Psoas muscle (tissue), 8 donors: ENCODE results near the gene CEP70. TPM values are rescaled to one million over a fixed set of nuclear protein-coding genes. Genes with fewer than 3 reads are reported as not detected.
A peak's percentile ranks its signal among the peaks of the same experiment; 100 is the strongest.
"Not testable (repeated sequence)": the region's sequence is repeated elsewhere in the genome, so short reads cannot be mapped to it uniquely, and the experiment has no call there.

Experiments used
- ATAC-seq, 4 donors: fragments of 200-7000 bp; cut with Tn5 transposase; one replicate each; pipeline ENCODE4 v1.9.1; 2020; ENCODE audit warnings: moderate library complexity in 3 of 4, mild to moderate bottlenecking in 2 of 4
- DNase-seq, 2 donors: peaks; one replicate each; pipeline ENCODE4 v3.0.0-alpha.2; 2020
- H3K27ac ChIP-seq: fragments of 200-600 bp; one replicate; pipeline ENCODE4 v1.8.0; 2022
- H3K27me3 ChIP-seq, 3 donors: fragments of 200-600 bp in 1 of 3; one replicate each; pipeline versions ENCODE4 v1.6.1 to v1.8.0; 2013 to 2022; ENCODE audit warnings: low read length in 2 of 3, mild to moderate bottlenecking in 2 of 3, moderate library complexity in 1 of 3; ENCODE audit not compliant: insufficient read depth in 3 of 3
- H3K36me3 ChIP-seq, 2 donors: fragments of 200-600 bp in 1 of 2; one replicate each; pipeline versions ENCODE4 v1.6.1 to v1.8.0; 2013 to 2022; ENCODE audit warnings: low read depth in 1 of 2, mild to moderate bottlenecking in 1 of 2, moderate library complexity in 1 of 2; ENCODE audit not compliant: insufficient read depth in 1 of 2
- H3K4me1 ChIP-seq: fragments of 200-600 bp; one replicate; pipeline ENCODE4 v1.8.0; 2022
- H3K4me3 ChIP-seq: fragments of 200-600 bp; one replicate; pipeline ENCODE4 v1.8.0; 2022; ENCODE audit warnings: mild to moderate bottlenecking
- H3K9me3 ChIP-seq: fragments of 200-600 bp; one replicate; pipeline ENCODE4 v1.8.0; 2022
- WGBS, 3 donors: extraction: QIAGEN DNeasy Blood & Tissue Kit; methylation state at CpG; one replicate each; pipeline versions ENCODE4 v1.1.6 to v1.1.7; 2013; 5-methylcytosine and 5-hydroxymethylcytosine counted together
- intact Hi-C, 2 donors: fragments of 100-400 bp; cut with DNase I; formaldehyde crosslinking; loops; one replicate each; pipeline versions ENCODE4 v1.11.0 to v1.14.2; 2022
- polyA plus RNA-seq, 3 donors: library from polyadenylated mRNA; stranded (reverse); fragments of 200-250 nt; gene quantifications; one replicate each; pipeline ENCODE4 v1.2.3, GENCODE V29; 2013
- total RNA-seq, 4 donors: library from RNA; stranded (reverse); fragmentation: NEBNext Ultra II Directional in 2 of 4; extraction: Animal tissue kit (Norgen Biotek cat#: 25700) in 2 of 4; gene quantifications; one replicate each; pipeline versions ENCODE4 v1.2.1 to v1.2.4, GENCODE V29; 2021 to 2023
- TF ChIP-seq, protein P1 (sequence below): fragments of 200-600 bp; IDR thresholded peaks from one replicate; pipeline ENCODE4 v1.8.0; 2022; ENCODE audit warnings: antibody characterized with exemption
- donor health status: healthy with polysubstance abuse.
- donor health status: DM: no; HTN: no; CAD: no; lungs with moderate emphysema.
- donor health status: Bipolar disorder and iron deficiency.
- donor health status: healthy.
- donor health status: DM: yes; HTN: yes; CAD: no.
- donor health status: DM: no; HTN: no; CAD: no.
- donor health status: DM: no; HTN: no; CAD: no.
- donor health status: DM: yes; HTN: yes; CAD: no.

CEP70 gene
- total and polyA plus RNA-seq, 7 donors: 4.1 to 30.4 (median 21.4) TPM

- intact Hi-C loops: no loop called here
- H3K4me1 ChIP-seq: peaks cover 31% of the 10 kb centered on the region
- H3K27ac ChIP-seq: peak overlapping the region; percentile 79
- peaks cover 0 to 3% of the 10 kb centered on the region in 2 donors for H3K36me3 ChIP-seq
- no peak overlapping the region for H3K4me3 ChIP-seq
- no peak for ATAC-seq
- no peak for DNase-seq
- H3K9me3 ChIP-seq: no peaks in the 10 kb centered on the region
- no peaks in the 10 kb centered on the region for H3K27me3 ChIP-seq
- TF ChIP-seq, protein P1, sequence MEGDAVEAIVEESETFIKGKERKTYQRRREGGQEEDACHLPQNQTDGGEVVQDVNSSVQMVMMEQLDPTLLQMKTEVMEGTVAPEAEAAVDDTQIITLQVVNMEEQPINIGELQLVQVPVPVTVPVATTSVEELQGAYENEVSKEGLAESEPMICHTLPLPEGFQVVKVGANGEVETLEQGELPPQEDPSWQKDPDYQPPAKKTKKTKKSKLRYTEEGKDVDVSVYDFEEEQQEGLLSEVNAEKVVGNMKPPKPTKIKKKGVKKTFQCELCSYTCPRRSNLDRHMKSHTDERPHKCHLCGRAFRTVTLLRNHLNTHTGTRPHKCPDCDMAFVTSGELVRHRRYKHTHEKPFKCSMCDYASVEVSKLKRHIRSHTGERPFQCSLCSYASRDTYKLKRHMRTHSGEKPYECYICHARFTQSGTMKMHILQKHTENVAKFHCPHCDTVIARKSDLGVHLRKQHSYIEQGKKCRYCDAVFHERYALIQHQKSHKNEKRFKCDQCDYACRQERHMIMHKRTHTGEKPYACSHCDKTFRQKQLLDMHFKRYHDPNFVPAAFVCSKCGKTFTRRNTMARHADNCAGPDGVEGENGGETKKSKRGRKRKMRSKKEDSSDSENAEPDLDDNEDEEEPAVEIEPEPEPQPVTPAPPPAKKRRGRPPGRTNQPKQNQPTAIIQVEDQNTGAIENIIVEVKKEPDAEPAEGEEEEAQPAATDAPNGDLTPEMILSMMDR: no peak
These were observed 99.5 kb downstream of the CEP70 start for GRCh38 chr3:138494607-138494929.

DNA sequence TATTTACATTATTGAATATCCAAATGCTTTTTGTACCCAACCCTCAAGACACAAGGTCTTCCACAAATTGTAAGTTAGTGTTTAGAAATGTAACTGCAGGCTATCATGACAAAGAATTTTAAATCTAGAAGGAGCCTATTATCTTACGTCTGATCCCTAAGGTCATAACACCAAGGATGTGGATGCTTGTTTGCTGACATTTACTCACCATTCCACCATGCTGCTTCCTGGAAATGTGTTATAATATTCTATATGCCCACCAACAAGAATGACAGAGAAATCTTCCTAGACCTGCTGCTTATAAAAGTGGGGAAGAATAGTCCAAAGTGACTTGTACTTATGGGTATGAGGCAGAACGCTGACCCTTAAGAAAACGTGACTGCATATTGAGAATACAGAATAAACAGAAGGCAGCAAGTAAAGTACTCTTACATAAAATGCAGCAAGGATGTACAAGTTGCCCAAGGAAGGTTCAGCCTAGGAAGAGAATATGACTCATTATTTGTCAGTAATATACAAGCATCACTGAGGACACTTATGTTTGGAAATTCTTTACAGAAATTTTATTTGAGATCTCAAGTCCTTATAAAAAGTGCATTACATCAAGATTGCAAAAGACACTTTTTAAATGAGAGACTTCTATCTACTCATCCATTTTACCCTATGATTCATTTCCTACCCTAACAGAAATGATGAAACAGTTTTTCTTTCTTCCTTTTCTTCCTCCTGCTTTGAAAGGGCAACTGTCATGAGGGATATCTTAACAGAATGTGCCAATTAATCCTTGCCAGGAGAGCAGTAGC, 100.1 kb downstream of the CEP70 start:
- Histone ChIP-seq H3K27ac (peak overlapping the region; percentile 79), H3K4me1 (peaks cover 31% of the 10 kb centered on the region), H3K9me3 (no peaks in the 10 kb centered on the region), H3K27me3 (no peaks in the 10 kb centered on the region), H3K4me3 (no peak overlapping the region), H3K36me3 (no peaks in the 10 kb centered on the region)
- WGBS, 3 donors: 61 to 81% (median 62%) methylated on average over 3 of the region's 3 CpGs
- DNase-seq: no peak
- intact Hi-C loops: loop anchor here in 1 of 2 donors (2.0 kb wide), 1 partner anchor 49 kb away; no protein-coding TSS in a partner anchor
- peak; percentile 90 to 94 (median 91) for ATAC-seq
- TF ChIP-seq, protein P1: no peak

DNA sequence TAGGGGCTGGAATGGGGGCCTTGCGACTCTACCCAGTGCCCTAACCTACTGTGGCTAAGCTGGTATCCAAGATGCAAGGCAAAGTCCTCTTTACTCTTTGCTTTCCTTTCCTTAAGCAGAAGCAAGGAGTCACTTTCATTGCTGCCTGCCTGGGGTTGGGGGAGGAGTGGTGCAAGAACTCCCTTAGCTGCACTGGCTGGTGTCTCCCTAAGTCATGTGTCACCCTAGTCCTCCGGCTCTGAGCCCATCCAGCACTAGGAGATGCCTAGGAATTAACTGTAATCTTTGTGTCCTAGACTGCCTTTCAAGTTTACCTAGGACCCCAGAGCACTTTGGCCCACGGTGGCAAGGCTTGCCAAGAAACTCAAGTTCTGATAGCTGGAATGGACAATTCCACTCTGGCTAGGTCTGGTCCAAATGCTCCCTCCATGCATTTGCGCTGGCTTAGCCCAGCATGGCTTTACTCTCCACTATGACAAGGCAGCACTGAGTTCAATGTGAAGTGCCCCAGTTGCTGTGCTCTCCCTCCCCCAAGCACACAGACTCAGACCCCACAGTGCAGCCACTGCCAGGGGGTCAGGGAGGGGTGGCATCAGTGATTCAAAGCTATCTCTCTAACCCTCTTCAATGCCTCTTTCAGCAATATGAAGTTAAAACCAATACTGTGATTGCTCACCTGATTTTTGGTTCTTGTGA, 100.9 kb downstream of the CEP70 start:
- DNase-seq (peak in 1 of 2 donors; percentile 74), ATAC-seq (peak; percentile 67 to 85 (median 76))
- Histone ChIP-seq H3K4me3 (no peak overlapping the region), H3K36me3 (no peaks in the 10 kb centered on the region), H3K27me3 (no peaks in the 10 kb centered on the region), H3K4me1 (peaks cover 31% of the 10 kb centered on the region), H3K27ac (peak overlapping the region; percentile 79), H3K9me3 (no peaks in the 10 kb centered on the region)
- TF ChIP-seq, protein P1: no peak
- WGBS, 3 donors: 67 to 78% (median 68%) methylated on average over 4 of the region's 4 CpGs
- intact Hi-C loops: loop anchor here in 1 of 2 donors (2.0 kb wide), 1 partner anchor 48 kb away; no protein-coding TSS in a partner anchor

DNA sequence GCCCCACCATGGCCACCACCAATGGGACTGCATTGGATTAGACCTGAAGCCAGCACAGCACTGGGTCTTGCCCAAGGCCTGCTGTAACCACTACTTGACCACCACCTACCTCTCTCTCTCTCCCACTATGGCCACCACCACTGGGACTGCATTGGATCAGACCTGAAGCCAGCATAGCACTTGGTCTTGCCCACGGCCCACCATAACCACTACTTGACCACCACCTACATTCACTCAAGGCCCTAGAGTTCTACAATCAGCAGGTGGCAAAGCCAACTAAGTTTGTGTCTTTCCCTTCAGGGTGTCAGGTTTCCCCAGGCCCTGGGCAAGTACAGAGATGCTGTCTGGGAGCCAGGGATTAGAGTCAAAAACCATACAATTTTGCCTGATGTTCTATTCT, 102.1 kb downstream of the CEP70 start:
- 94% methylated on average over 1 of the region's 1 CpG for WGBS, 3 donors
- intact Hi-C loops: loop anchor here in 1 of 2 donors (2.0 kb wide), 1 partner anchor 47 kb away; no protein-coding TSS in a partner anchor
- Histone ChIP-seq H3K9me3 (peaks cover 11% of the 10 kb centered on the region), H3K27me3 (no peaks in the 10 kb centered on the region), H3K4me3 (no peak overlapping the region), H3K4me1 (peaks cover 31% of the 10 kb centered on the region), H3K36me3 (no peaks in the 10 kb centered on the region), H3K27ac (peak overlapping the region; percentile 79)
- TF ChIP-seq, protein P1: no peak
- DNase-seq (no peak), ATAC-seq (no peak)

DNA sequence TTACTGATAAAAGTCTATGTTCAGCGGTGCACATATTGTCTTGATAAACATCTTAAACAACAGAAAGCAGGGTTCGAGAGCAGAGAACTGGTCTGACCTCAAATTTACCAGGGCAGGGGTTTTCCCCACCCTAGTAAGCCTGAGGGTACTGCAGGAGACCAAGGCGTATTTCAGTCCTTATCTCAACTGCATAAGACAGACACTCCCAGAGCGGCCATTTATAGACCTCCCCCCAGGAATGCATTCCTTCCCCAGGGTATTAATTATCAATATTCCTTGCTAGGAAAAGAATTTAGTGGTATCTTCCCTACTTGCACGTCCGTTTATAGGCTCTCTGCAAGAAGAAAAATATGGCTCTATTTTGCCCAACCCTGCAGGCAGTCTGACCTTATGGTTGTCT, 107.5 kb downstream of the CEP70 start:
- H3K4me3 ChIP-seq, H3K27ac ChIP-seq, ATAC-seq, intact Hi-C loops, H3K27me3 ChIP-seq, H3K4me1 ChIP-seq, H3K36me3 ChIP-seq, DNase-seq: not testable (repeated sequence)
- WGBS, 3 donors: 94 to 95% (median 95%) methylated on average over 6 of the region's 6 CpGs
- peaks cover 17% of the 10 kb centered on the region for H3K9me3 ChIP-seq

DNA sequence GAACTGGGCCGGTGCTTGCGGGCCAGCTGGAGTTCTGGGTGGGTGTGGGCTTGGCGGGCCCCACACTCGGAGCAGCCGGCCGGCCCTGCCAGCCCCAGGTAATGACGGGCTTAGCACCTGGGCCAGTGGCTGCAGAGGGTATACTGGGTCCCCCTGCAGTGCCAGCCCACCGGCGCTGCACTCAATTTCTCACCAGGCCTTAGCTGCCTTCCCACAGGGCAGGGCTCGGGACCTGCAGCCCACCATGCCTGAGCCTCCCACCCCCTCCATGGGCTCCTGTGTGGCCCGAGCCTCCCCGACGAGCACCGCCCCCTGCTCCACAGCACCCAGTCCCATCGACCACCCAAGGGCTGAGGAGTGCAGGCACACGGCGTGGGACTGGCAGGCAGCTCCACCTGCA, 109.4 kb downstream of the CEP70 start:
- H3K9me3 ChIP-seq: peaks cover 17% of the 10 kb centered on the region
- DNase-seq, H3K27me3 ChIP-seq, H3K36me3 ChIP-seq, H3K4me1 ChIP-seq, H3K4me3 ChIP-seq, H3K27ac ChIP-seq, ATAC-seq, intact Hi-C loops: not testable (repeated sequence)
- 94 to 98% (median 97%) methylated on average over 9 to 17 of the region's 17 CpGs for whole genome bisulfite sequencing, 3 donors
